WI38 (cell line): ENCODE measurements around the gene COL24A1.
"Not testable (repeated sequence)": the region's sequence is repeated elsewhere in the genome, so short reads cannot be mapped to it uniquely, and the experiment has no call there.

Source experiments
- H3K4me3 ChIP-seq: 2 replicates; pipeline ENCODE4 v1.5.1; 2011; ENCODE audit warnings: low read depth, mild to moderate bottlenecking, control low read depth, low read length
- TF ChIP-seq, protein P1 (sequence below): IDR thresholded peaks from 2 replicates; pipeline ENCODE4 v1.5.1; 2012; ENCODE audit warnings: low read depth, mild to moderate bottlenecking, control low read depth, low read length

The COL24A1 gene

DNA sequence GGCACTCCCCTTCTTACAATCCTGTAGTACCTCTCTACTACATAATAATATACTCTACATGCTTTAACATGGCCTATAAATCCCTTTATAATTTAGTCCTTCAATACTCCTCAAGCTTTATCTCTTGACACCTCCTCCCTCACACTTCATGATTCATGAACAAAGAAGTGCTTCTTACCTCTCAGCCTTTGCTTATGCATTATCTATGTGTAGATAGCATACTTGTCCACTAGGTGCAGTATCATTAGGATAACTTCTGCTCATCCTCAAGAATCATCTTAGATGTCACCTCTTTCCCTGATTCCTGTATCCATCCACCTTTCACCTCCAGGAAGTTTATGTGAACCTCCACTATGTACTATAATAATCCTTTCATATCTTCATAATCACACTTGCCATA is 74.4 kb downstream of the COL24A1 start:
- TF ChIP-seq, protein P1, sequence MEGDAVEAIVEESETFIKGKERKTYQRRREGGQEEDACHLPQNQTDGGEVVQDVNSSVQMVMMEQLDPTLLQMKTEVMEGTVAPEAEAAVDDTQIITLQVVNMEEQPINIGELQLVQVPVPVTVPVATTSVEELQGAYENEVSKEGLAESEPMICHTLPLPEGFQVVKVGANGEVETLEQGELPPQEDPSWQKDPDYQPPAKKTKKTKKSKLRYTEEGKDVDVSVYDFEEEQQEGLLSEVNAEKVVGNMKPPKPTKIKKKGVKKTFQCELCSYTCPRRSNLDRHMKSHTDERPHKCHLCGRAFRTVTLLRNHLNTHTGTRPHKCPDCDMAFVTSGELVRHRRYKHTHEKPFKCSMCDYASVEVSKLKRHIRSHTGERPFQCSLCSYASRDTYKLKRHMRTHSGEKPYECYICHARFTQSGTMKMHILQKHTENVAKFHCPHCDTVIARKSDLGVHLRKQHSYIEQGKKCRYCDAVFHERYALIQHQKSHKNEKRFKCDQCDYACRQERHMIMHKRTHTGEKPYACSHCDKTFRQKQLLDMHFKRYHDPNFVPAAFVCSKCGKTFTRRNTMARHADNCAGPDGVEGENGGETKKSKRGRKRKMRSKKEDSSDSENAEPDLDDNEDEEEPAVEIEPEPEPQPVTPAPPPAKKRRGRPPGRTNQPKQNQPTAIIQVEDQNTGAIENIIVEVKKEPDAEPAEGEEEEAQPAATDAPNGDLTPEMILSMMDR: no peak
- no peak overlapping the region for H3K4me3 ChIP-seq

DNA sequence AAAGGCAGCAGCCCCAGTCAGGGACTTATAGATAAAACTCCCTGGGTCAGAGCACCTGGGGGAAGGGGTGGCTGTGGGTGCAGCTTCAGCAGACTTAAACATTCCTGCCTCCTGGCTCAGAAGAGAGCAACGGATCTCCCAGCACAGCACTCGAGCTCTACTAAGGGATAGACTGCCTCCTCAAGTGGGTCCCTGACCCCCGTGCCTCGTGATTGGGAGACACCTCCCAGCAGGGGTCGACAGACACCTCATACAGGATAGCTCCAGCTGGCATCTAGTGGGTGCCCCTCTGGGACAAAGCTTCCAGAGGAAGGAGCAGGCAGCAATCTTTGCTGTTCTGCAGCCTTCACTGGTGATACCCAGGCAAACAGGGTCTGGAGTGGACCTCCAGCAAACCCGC is 84.1 kb downstream of the COL24A1 start:
- not testable (repeated sequence) for H3K4me3 ChIP-seq

DNA sequence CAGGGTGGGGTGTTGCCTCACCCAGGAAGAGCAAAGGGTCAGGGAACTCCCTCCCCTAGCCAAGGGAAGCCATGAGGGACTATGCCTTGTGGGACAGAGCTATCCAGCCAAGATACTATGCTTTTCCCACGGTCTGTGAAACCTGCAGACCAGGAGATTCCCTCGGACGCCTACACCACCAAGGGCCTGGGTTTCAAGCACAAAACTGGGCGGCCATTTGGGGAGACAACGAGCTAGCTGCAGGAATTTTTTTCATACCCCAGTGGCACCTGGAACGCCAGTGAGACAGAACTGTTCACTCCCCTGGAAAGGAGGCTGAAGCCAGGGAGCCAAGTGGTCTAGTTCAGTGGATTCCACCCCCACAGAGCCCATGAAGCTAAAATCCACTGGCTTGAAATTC is 84.7 kb downstream of the COL24A1 start:
- H3K4me3 ChIP-seq: not testable (repeated sequence)

DNA sequence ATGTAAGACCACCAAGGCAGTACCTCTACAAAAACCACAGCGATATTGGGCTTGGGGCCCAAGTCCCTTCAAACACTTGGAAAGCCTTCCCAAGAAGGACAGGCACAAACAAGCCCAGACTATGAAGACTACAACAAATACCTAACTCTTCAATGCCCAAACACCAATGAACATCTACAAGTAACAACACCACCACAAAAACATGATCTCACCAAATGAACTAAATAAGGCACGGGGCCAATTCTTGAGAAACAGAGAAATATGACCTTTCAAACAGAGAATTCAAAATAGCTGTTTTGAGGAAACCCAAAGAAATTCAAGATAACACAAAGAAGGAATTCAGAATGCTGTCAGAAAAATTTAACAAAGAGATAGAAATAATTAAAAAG is 86.8 kb downstream of the COL24A1 start:
- H3K4me3 ChIP-seq: no peak overlapping the region
- TF ChIP-seq, protein P1: no peak

DNA sequence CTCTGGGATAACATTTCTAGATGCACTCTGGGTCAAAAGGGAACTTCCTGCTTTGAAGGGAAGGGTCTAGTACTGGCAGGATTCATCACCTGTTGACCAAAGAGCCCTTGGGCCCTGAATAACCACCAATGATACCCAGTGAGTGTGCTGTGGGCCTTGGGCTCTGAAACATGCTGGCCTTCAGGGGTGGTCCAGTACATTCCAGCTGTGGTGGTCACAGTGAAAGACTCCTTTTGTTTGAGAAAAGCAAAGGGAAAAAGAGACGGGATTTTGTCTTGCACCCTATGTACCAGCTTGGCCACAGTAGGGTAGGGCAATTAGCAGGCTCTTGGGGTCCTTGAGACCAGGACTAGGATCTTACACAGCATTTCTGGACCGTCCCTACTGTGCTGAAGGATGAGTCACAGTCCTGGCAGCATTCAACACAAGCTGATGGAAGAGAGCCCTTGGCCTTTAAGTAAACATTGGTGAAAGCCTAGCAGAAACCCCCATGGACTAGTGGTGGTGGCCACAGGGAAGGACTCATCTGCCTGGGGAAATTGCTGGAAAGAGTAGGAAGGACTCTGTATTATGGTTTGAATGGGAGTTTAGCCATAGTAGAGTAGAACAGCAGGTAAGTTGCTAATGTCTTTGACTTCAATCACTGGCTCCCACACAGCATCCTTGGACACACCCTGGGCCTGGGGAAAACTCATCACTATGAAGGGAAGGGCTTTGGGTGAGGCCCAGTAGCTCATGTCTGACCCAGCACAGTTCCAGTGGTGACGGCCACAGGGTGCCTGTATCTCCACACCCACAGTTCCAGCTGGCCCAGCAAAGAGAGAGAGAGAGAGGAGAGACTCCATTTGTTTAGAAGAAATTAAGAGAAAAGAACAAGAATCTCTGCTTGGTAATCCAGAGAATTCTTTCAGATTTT is 87.5 kb downstream of the COL24A1 start:
- H3K4me3 ChIP-seq: no peak overlapping the region
- TF ChIP-seq, protein P1: no peak

DNA sequence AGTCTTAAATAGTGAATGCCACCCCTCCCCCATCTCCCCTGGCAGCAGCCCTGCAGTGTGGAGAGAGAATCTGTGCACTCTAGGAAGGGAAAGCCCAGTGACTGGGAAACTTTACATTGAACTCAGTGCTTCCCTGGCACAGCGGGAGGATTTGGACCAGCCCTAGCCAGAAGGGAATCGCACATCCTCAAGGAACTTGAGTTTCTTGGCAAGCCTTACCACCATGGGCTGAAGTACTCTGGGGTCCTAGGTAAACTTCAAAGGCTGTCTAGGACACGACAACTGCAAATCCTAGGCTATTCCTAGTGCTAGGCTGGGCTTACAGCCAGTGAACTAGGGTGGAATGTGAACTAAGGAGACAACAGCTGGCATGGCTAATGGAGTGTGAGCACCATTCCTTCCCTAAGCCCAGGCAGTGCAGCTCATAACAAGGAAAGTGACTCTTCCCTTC is 88.3 kb downstream of the COL24A1 start:
- TF ChIP-seq, protein P1: no peak
- H3K4me3 ChIP-seq: no peak overlapping the region

DNA sequence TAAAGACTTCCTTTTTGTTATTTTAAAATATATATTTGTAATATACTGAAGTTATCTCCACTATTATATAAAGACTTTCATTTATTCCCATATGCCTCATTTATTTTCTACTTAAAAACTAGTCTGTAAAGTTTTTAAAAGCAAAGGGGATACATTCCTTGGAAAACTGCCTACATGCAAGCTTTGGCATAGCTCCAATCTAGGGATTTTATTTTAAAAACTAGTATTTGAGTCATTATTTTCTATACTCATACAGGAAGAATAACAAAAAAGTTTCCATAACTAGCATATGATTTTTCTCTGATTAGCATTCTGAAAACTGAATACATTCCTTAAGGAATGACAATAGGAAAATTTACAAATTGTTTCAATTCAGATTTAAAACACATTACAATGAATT is 88.9 kb downstream of the COL24A1 start:
- no peak overlapping the region for H3K4me3 ChIP-seq
- TF ChIP-seq, protein P1: no peak

DNA sequence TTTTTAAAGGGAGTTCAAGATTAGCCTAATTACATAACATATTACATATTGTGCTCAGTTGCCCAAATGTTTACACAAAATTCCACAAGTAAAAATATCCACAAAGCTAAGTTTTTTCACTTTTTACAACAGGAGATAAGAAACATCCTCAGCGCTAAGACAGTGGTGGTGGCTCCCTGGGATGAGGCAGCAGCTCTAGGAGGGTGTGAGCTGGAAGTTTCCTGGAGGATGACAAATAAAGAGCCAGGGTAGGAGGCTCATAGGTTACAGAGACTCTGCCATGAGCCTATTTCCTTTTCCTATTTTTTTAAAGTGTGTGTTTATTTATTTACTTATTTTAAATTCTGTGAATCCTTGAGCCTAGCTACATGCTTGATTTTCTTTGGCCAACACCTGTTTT is 91.7 kb downstream of the COL24A1 start:
- TF ChIP-seq, protein P1: no peak
- H3K4me3 ChIP-seq: no peak overlapping the region
